ENCODE results near the gene THOP1.

- TF ChIP-seq CTCF (IDR thresholded peaks at IDR 0.05): no peak
- TF ChIP-seq POLR2A (IDR thresholded peaks at IDR 0.05): no peak
These were observed 18.5 kb upstream of the THOP1 start for GRCh38 chr19:2766594-2767372.

Data from adrenal gland (tissue), 5 donors.